Measurements from ENCODE around the gene STYK1. TPM values are rescaled to one million over a fixed set of nuclear protein-coding genes. Genes with fewer than 3 reads are reported as not detected.

STYK1 gene
- total RNA-seq, 2 experiments from 2014 or later, result 0.70 to 1.1 TPM

- ChIA-PET POLR2A (interaction anchor here (0.6 to 0.9 kb wide), 3 partner anchors 12 to 388 kb away, joined by 3 to 4 read pairs (median 3); no protein-coding TSS in a partner anchor), CTCF (no interaction called here)
- H3K4me1 Mint-ChIP-seq (ENCODE audit: low read depth), result peaks cover 13% of the 10 kb centered on the region
- ATAC-seq, result no peak
- H3K27ac Mint-ChIP-seq, result no peak overlapping the region
- DNase-seq, result no peak
- no peaks in the 10 kb centered on the region for H3K27me3 Mint-ChIP-seq
- TF ChIP-seq, protein P1, sequence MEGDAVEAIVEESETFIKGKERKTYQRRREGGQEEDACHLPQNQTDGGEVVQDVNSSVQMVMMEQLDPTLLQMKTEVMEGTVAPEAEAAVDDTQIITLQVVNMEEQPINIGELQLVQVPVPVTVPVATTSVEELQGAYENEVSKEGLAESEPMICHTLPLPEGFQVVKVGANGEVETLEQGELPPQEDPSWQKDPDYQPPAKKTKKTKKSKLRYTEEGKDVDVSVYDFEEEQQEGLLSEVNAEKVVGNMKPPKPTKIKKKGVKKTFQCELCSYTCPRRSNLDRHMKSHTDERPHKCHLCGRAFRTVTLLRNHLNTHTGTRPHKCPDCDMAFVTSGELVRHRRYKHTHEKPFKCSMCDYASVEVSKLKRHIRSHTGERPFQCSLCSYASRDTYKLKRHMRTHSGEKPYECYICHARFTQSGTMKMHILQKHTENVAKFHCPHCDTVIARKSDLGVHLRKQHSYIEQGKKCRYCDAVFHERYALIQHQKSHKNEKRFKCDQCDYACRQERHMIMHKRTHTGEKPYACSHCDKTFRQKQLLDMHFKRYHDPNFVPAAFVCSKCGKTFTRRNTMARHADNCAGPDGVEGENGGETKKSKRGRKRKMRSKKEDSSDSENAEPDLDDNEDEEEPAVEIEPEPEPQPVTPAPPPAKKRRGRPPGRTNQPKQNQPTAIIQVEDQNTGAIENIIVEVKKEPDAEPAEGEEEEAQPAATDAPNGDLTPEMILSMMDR (IDR thresholded peaks at IDR 0.05), result no peak
- H3K9me3 Mint-ChIP-seq, result no peaks in the 10 kb centered on the region
- intact Hi-C loops (cut with micrococcal nuclease), result no loop called here
- peaks cover 63% of the 10 kb centered on the region for H3K36me3 Mint-ChIP-seq (ENCODE audit: low read depth)
- no peak overlapping the region for H3K4me3 Mint-ChIP-seq
Observed at GRCh38 chr12:10705655-10706054, 31.8 kb upstream of the STYK1 start.

GRCh38 chr12:10701843-10702242 is 28.0 kb upstream of the STYK1 start:
- ChIA-PET CTCF (interaction anchor here (0.8 to 2.6 kb wide), 2 partner anchors 25 to 49 kb away, joined by 3 to 19 read pairs; no protein-coding TSS in a partner anchor), POLR2A (interaction anchor here (0.8 kb wide), 1 partner anchor 140 kb away, joined by 3 read pairs; no protein-coding TSS in a partner anchor)
- intact Hi-C loops (cut with micrococcal nuclease), result no loop called here
- no peaks in the 10 kb centered on the region for H3K27me3 Mint-ChIP-seq
- ATAC-seq, result no peak
- peak overlapping the region; percentile 91 for H3K27ac Mint-ChIP-seq
- DNase-seq, result no peak
- TF ChIP-seq, protein P1 (IDR thresholded peaks at IDR 0.05), result no peak
- H3K36me3 Mint-ChIP-seq (ENCODE audit: low read depth), result peaks cover 52% of the 10 kb centered on the region
- no peak overlapping the region for H3K4me3 Mint-ChIP-seq
- H3K9me3 Mint-ChIP-seq, result no peaks in the 10 kb centered on the region
- peaks cover 16% of the 10 kb centered on the region for H3K4me1 Mint-ChIP-seq (ENCODE audit: low read depth)

- Mint-ChIP-seq H3K4me1 (ENCODE audit: low read depth) (peaks cover 16% of the 10 kb centered on the region), H3K27ac (peak overlapping the region; percentile 91), H3K9me3 (no peaks in the 10 kb centered on the region), H3K27me3 (no peaks in the 10 kb centered on the region), H3K36me3 (ENCODE audit: low read depth) (peaks cover 53% of the 10 kb centered on the region), H3K4me3 (no peak overlapping the region)
- ChIA-PET POLR2A (interaction anchor here (0.6 to 0.8 kb wide), 2 partner anchors 139 to 332 kb away, joined by 3 read pairs; no protein-coding TSS in a partner anchor), CTCF (interaction anchor here (0.8 to 2.6 kb wide), 3 partner anchors 22 to 50 kb away, joined by 3 to 19 read pairs (median 5); no protein-coding TSS in a partner anchor)
- intact Hi-C loops (cut with micrococcal nuclease), result no loop called here
- DNase-seq (peak; percentile 55), ATAC-seq (peak; percentile 91)
- TF ChIP-seq, protein P1 (IDR thresholded peaks at IDR 0.05), result no peak
Observed at GRCh38 chr12:10701131-10701681, 27.4 kb upstream of the STYK1 start.

- Mint-ChIP-seq H3K36me3 (ENCODE audit: low read depth) (peaks cover 53% of the 10 kb centered on the region), H3K9me3 (no peaks in the 10 kb centered on the region), H3K27me3 (no peaks in the 10 kb centered on the region), H3K4me3 (no peak overlapping the region), H3K4me1 (ENCODE audit: low read depth) (peaks cover 16% of the 10 kb centered on the region), H3K27ac (peak overlapping the region; percentile 91)
- ChIA-PET CTCF (interaction anchor here (1.6 to 2.6 kb wide), 3 partner anchors 22 to 486 kb away, joined by 4 to 19 read pairs (median 5); no protein-coding TSS in a partner anchor), POLR2A (interaction anchor here (0.6 kb wide), 1 partner anchor 332 kb away, joined by 3 read pairs; no protein-coding TSS in a partner anchor)
- ATAC-seq, result no peak
- TF ChIP-seq, protein P1 (IDR thresholded peaks at IDR 0.05), result no peak
- no peak for DNase-seq
- intact Hi-C loops (cut with micrococcal nuclease), result no loop called here
Observed at GRCh38 chr12:10700581-10700980, 26.7 kb upstream of the STYK1 start.

DNA sequence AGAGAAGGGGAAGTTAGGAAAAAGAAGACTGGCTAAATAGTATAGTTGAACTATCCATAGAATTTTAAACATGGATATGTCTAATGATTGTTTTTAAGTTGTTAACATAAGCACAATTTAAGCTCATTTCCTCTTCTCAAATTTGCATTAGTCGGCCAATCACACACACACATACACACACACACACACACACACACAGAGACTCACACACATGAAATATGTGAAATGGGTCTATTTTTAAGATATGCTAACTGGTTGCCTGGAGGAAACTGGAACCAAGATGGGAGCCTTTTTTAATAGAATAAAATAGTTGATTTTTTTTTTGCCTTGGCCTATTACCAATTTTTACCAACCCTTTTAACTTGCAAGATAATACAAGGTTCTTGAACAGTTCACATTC is 24.0 kb upstream of the STYK1 start:
- H3K36me3 Mint-ChIP-seq (ENCODE audit: low read depth), result peaks cover 53% of the 10 kb centered on the region
- no peaks in the 10 kb centered on the region for H3K27me3 Mint-ChIP-seq
- H3K9me3 Mint-ChIP-seq, result no peaks in the 10 kb centered on the region
- H3K27ac Mint-ChIP-seq, result no peak overlapping the region
- no peak overlapping the region for H3K4me3 Mint-ChIP-seq
- intact Hi-C loops (cut with micrococcal nuclease), result no loop called here
- ATAC-seq (no peak), DNase-seq (no peak)
- POLR2A ChIA-PET, result interaction anchor here (0.8 to 1.6 kb wide), 2 partner anchors 390 to 486 kb away, joined by 3 read pairs; partner anchors contain the start of gene GABARAPL1
- peaks cover 16% of the 10 kb centered on the region for H3K4me1 Mint-ChIP-seq (ENCODE audit: low read depth)
- TF ChIP-seq, protein P1 (IDR thresholded peaks at IDR 0.05), result no peak
- CTCF ChIA-PET, result interaction anchor here (0.8 to 1.8 kb wide), 3 partner anchors 9 to 462 kb away, joined by 4 to 11 read pairs (median 5); no protein-coding TSS in a partner anchor

Measured in activated CD8-positive, alpha-beta T cell treated with anti-CD3 and anti-CD28 coated beads for 36 hours (primary cell).